Measurements from ENCODE around the gene BCAS2.
"Not testable (repeated sequence)": the region's sequence is repeated elsewhere in the genome, so short reads cannot be mapped to it uniquely, and the experiment has no call there.

Gene BCAS2

DNA sequence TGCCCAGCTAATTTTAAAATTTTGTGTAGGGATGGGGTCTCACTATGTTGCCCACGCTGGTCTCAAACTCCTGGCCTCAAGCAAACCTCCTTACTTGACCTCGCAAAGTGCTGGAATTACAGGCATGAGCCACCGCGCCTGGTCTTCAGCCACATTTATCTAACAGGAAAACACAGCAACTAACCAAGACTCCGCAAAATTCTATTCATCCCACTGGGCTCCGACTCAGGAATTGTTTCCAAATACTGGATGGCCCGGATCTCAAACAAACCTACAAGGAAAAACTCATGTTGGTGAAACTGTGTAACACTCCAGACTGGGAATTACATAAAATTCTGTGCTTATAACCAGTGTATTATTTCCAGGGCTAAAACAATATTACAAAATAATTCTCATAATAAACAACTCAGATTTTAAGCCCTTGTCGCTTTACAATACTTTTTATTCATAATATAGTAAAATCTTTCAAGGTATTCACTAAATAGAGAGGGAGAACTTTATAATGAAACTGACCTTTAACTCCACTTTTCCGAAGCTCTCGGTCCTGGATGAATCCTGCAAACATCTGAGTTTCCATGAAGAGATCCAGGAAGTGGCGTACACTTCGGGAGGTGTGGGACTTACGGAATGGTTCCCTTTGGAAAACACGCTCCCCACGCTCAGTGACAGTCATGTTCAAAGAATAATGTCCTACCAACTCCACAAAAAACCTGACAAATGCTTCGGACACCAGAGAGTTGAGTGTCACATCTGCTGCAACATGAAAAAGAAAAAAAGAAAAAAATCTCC is 6.0 kb upstream of the BCAS2 start:
- TF ChIP-seq, protein P1, sequence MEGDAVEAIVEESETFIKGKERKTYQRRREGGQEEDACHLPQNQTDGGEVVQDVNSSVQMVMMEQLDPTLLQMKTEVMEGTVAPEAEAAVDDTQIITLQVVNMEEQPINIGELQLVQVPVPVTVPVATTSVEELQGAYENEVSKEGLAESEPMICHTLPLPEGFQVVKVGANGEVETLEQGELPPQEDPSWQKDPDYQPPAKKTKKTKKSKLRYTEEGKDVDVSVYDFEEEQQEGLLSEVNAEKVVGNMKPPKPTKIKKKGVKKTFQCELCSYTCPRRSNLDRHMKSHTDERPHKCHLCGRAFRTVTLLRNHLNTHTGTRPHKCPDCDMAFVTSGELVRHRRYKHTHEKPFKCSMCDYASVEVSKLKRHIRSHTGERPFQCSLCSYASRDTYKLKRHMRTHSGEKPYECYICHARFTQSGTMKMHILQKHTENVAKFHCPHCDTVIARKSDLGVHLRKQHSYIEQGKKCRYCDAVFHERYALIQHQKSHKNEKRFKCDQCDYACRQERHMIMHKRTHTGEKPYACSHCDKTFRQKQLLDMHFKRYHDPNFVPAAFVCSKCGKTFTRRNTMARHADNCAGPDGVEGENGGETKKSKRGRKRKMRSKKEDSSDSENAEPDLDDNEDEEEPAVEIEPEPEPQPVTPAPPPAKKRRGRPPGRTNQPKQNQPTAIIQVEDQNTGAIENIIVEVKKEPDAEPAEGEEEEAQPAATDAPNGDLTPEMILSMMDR (conservative IDR thresholded peaks at IDR 0.05) = no peak
- no peak for TF ChIP-seq ZFX (IDR thresholded peaks at IDR 0.05)
- H3K27ac ChIP-seq = no peak overlapping the region

DNA sequence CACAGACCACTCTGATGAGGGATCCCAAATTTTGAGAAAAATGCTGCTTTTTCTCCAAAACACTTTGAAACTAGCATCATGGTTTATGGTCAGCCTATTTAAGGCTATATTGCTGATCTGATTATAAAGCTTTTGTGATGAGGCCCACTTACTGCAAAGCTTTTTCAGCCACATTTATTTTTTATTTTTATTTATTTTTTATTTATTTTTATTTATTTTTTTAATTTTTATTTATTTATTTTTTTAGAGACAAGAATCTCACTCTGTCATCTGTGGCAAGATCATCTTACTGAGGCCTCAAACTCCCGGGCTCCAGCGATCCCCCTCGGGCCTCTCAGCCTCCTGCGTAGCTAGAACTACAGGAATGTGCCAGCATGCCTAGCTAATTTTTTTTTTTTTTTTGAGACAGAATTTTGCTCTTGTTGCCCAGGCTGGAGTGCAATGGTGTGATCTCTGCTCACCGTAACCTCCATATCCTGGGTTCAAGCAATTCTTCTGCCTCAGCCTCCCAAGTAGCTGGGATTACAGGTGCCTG is 5.2 kb upstream of the BCAS2 start:
- TF ChIP-seq, protein P1 (conservative IDR thresholded peaks at IDR 0.05) = no peak
- no peak for TF ChIP-seq ZFX (IDR thresholded peaks at IDR 0.05)
- H3K27ac ChIP-seq = no peak overlapping the region

DNA sequence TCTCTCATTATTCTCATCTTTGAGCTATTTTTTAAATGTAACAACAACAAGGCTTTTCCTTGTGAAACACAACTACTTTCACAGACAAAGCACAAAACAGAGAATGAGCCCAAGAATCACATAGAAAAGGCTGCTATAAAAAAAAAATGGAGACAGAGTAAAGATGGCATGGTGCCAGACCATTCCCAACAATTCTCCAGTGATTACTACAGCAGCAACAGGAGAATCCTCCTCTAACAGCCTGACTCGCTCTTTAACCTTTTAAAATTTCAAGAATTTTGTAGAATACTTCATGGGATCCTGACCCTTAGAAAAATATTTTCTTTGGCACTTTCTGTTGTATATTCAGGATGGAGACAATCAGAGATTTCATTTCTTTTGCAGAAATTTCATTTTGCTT is 3.8 kb upstream of the BCAS2 start:
- no peak overlapping the region for H3K27ac ChIP-seq
- no peak for TF ChIP-seq ZFX (IDR thresholded peaks at IDR 0.05)
- TF ChIP-seq, protein P1 (conservative IDR thresholded peaks at IDR 0.05) = no peak

DNA sequence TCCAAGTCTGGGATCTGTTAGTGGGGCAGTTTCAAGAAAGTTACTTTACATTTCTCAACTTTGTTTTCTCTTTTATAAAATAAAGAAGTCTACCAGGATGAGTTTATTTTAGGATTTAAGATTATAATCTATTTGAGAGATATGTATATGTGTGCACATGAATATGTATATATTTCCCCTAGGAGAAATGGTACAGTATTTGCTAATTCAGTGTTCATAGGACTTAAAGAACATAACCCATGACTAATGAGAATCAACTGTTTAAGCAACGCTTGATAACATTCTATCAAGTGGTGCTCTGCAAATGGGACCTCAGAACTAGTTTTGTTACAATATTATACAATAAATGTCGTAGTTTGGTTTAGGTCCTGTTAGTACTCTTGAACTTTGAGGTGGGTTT is 7.0 kb downstream of the BCAS2 start:
- TF ChIP-seq, protein P1 (conservative IDR thresholded peaks at IDR 0.05) = no peak
- no peak for TF ChIP-seq ZFX (IDR thresholded peaks at IDR 0.05)
- H3K27ac ChIP-seq = no peak overlapping the region

DNA sequence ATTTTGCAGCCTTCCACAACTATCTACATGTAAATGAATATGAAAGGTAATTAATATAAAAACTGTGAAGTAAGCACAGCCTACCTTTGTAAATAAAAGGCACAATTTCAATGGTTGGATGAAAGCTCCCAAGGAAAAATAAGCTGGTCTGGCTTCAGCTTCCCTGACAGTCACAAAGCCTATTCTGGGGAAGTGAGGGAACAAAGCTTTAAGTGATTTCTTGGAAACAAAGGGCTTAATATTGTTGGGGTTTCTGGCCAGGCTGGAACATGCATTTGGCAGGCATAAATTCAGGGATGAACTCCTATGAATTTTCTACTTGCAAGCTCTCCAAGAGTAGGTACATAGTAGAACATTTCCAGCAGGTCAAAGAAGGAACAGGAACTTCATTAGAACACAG is 17.3 kb downstream of the BCAS2 start:
- H3K27ac ChIP-seq = no peak overlapping the region

DNA sequence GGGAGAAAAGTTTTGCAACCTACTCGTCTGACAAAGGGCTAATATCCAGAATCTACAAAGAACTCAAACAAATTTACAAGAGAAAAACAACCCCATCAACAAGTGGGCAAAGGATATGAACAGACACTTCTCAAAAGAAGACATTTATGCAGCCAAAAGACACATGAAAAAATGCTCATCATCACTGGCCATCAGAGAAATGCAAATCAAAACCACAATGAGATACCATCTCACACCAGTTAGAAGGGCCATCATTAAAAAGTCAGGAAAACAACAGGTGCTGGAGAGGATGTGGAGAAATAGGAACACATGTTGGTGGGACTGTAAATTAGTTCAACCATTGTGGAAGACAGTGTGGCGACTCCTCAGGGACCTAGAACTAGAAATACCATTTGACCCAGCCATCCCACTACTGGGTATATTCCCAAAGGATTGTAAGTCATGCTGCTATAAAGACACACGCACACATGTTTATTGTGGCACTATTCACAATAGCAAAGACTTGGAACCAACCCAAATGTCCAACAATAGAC is 18.4 kb downstream of the BCAS2 start:
- not testable (repeated sequence) for H3K27ac ChIP-seq

More for the DNA sequence above, 17.3 kb downstream of the BCAS2 start:
- TF ChIP-seq, protein P1 (conservative IDR thresholded peaks at IDR 0.05) = no peak
- TF ChIP-seq ZFX (IDR thresholded peaks at IDR 0.05) = no peak

DNA sequence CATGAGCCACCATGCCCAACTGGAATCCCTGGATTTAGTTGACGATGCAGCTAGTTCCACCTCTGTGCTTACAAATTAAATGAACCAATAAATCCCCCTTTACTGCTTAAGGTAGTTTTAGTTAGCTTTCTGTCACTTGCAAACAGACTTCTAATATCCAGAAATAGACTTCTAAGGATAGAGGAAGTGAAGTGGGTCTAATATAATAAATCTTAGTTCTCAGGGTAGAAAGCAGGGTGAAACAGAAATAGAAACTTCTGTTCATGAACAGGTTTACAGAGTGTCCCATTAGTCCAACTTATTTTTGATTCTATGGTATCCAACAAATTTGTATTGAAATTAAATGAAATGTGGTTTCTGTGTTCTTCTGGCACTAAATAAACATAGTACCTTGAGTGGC is 20.1 kb downstream of the BCAS2 start:
- H3K27ac ChIP-seq = no peak overlapping the region
- TF ChIP-seq, protein P1 (conservative IDR thresholded peaks at IDR 0.05) = no peak
- no peak for TF ChIP-seq ZFX (IDR thresholded peaks at IDR 0.05)

Measured in C4-2B (cell line).